Neural cell (in vitro differentiated cells): ENCODE data around the gene C4A. TPM values are rescaled to one million over a fixed set of nuclear protein-coding genes. Genes with fewer than 3 reads are reported as not detected.
A peak's percentile ranks its signal among the peaks of the same experiment; 100 is the strongest.

ENCODE experiments used
- H2AFZ ChIP-seq: fragments of 200-600, 300-800 bp; sonication (generic), shearing (Covaris generic); 2 replicates; pipeline ENCODE4 v1.6.0; 2014; ENCODE audit warnings: low read depth, mild to moderate bottlenecking, antibody characterized with exemption, low read length, moderate library complexity
- H3F3A ChIP-seq: fragments of 200-600 bp; shearing (Covaris generic); 2 replicates; pipeline ENCODE4 v1.6.1; 2016; ENCODE audit warnings: mild to moderate bottlenecking, moderate library complexity, mixed read lengths, antibody characterized with exemption, low read length; ENCODE audit not compliant: insufficient read depth, poor library complexity, severe bottlenecking
- H3K27ac ChIP-seq: fragments of 200-600, 300-800 bp; sonication (generic), shearing (Covaris generic); 2 replicates; pipeline ENCODE4 v1.5.1; 2014; ENCODE audit warnings: mild to moderate bottlenecking, low read length, moderate library complexity
- H3K27me3 ChIP-seq: fragments of 300-800, 200-600 bp; sonication (generic), shearing (Covaris generic); 2 replicates; pipeline ENCODE4 v1.6.0; 2014; ENCODE audit warnings: mild to moderate bottlenecking, low read depth, low read length, moderate library complexity; ENCODE audit not compliant: insufficient read depth
- H3K36me3 ChIP-seq: fragments of 300-800, 200-600 bp; sonication (generic), shearing (Covaris generic); 2 replicates; pipeline ENCODE4 v1.5.1; 2014; ENCODE audit warnings: mild to moderate bottlenecking, antibody characterized with exemption, low read length, moderate library complexity; ENCODE audit not compliant: insufficient read depth
- H3K4me2 ChIP-seq: fragments of 300-800, 200-600 bp; sonication (generic), shearing (Covaris generic); 2 replicates; pipeline ENCODE4 v1.6.0; 2014; ENCODE audit warnings: mild to moderate bottlenecking, low read length
- H3K4me3 ChIP-seq: fragments of 300-800, 200-600 bp; sonication (generic), shearing (Covaris generic); 2 replicates; pipeline ENCODE4 v1.5.1; 2014; ENCODE audit warnings: mild to moderate bottlenecking, low read length, moderate library complexity
- H3K79me2 ChIP-seq: fragments of 200-600 bp; shearing (Covaris generic); replicated peaks from 2 replicates; pipeline ENCODE4 v1.6.0; 2014; ENCODE audit warnings: mild to moderate bottlenecking, low read length, moderate library complexity; ENCODE audit not compliant: insufficient read depth
- H3K9ac ChIP-seq: fragments of 300-800, 200-600 bp; sonication (generic), shearing (Covaris generic); 2 replicates; pipeline ENCODE4 v1.6.1; 2016; ENCODE audit warnings: mild to moderate bottlenecking, low read length, mixed read lengths
- H3K9me2 ChIP-seq: fragments of 200-600 bp; shearing (Covaris generic); 2 replicates; pipeline ENCODE4 v1.6.1; 2016; ENCODE audit warnings: mild to moderate bottlenecking, low read length, mixed read lengths; ENCODE audit not compliant: insufficient read depth
- H3K9me3 ChIP-seq: fragments of 200-600, 300-800 bp; sonication (generic), shearing (Covaris generic); 2 replicates; pipeline ENCODE4 v1.6.1; 2016; ENCODE audit warnings: mild to moderate bottlenecking, mixed run types, low read length, moderate library complexity, mixed read lengths
- H4K20me1 ChIP-seq: fragments of 200-600 bp; shearing (Covaris generic); 2 replicates; pipeline ENCODE4 v1.6.1; 2016; ENCODE audit warnings: mild to moderate bottlenecking, mixed run types; ENCODE audit not compliant: insufficient read depth
- EP300 ChIP-seq: fragments of 450-650 bp; conservative IDR thresholded peaks from 2 replicates; pipeline ENCODE4 v1.6.1; 2014; ENCODE audit warnings: antibody characterized with exemption, mild to moderate bottlenecking, moderate library complexity; ENCODE audit not compliant: poor library complexity, severe bottlenecking
- EZH2 ChIP-seq: fragments of 200-600, 300-800 bp; shearing (Covaris generic), sonication (generic); IDR thresholded peaks from 2 replicates; pipeline ENCODE4 v1.6.1; 2014; ENCODE audit warnings: antibody characterized with exemption, low read length, borderline replicate concordance, mild to moderate bottlenecking; ENCODE audit not compliant: insufficient read depth, poor library complexity, severe bottlenecking
- MXI1 ChIP-seq: fragments of 450-650 bp; conservative IDR thresholded peaks from 2 replicates; pipeline ENCODE4 v1.6.1; 2014; ENCODE audit warnings: antibody characterized with exemption, mild to moderate bottlenecking; ENCODE audit not compliant: poor library complexity, severe bottlenecking
- POLR2AphosphoS5 ChIP-seq: IDR thresholded peaks from 2 replicates; pipeline ENCODE4 v1.6.1; 2012
- RAD21 ChIP-seq: fragments of 450-650 bp; conservative IDR thresholded peaks from 2 replicates; pipeline ENCODE4 v1.6.1; 2014; ENCODE audit warnings: antibody characterized with exemption, mild to moderate bottlenecking, moderate library complexity
- SMC3 ChIP-seq: fragments of 450-650 bp; conservative IDR thresholded peaks from 2 replicates; pipeline ENCODE4 v1.6.1; 2014; ENCODE audit warnings: antibody characterized with exemption, mild to moderate bottlenecking, moderate library complexity; ENCODE audit not compliant: poor library complexity
- TAF1 ChIP-seq: IDR thresholded peaks from 2 replicates; pipeline ENCODE4 v1.6.1; 2012; ENCODE audit warnings: low read depth
- polyA plus RNA-seq: library from polyadenylated mRNA; depleted of rRNA; stranded (reverse); fragments of >200 nt; gene quantifications from 2 replicates; pipeline ENCODE4 v1.2.3, GENCODE V29; 2014
- TF ChIP-seq, protein P1 (sequence below): fragments of 450-650 bp; IDR thresholded peaks from 2 replicates; pipeline ENCODE4 v1.5.1; 2014; ENCODE audit warnings: antibody characterized with exemption, mild to moderate bottlenecking, moderate library complexity; ENCODE audit not compliant: poor library complexity, severe bottlenecking
- TF ChIP-seq, protein P2 (sequence below): IDR thresholded peaks from 2 replicates; pipeline ENCODE4 v1.6.1; 2012; ENCODE audit warnings: borderline replicate concordance

Gene C4A
- polyA plus RNA-seq, 1 donor from 2014 or later: 4.4 TPM

DNA sequence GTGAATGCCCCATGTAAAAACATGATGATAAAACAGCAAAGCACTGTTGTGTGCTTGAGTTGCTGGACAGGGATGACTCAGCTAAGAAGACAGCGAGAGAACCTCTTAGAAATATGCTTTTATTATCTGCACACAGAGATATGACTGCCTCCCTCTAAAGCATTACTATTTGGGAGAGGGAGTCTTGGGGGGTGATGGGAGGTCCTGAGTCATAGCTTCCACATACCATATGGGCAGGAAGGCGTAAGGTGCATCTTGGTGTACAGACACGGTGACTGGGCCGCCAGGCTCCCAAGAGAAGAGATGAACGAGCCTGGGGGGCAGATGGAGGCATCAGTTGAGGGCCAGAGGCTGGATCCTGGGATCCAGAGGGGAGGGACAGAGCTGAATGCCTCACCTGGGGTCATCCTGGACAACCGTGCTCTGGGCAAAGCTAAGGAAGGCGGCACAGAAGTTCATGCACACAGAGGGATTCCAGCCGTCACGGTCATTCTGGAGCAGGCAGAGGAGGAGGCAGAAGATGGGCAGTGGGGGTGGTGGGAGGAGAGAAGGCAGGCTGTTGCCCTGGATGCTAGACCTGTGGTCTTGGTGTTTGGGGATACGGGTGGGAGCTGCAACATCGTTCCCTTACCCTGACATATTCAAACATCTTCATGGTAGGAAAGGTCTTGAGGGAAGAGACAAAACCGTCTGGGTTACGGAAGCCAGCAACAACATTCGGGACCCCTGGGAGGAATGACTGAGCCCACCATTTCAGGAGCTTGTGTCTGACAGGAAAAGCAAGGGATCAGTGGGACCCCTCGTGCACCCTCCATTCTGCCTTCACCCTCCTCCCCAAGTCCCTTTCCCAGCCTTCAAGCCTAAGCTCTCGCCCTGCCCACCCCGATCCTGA lies 11.9 kb upstream of the C4A start:
- H3F3A ChIP-seq: no peaks in the 10 kb centered on the region
- no peak overlapping the region for H2AFZ ChIP-seq
- H3K36me3 ChIP-seq: no peaks in the 10 kb centered on the region
- H3K79me2 ChIP-seq: peaks cover 22% of the 10 kb centered on the region
- H3K4me2 ChIP-seq: no peak overlapping the region
- peak overlapping the region; percentile 93 for H3K9ac ChIP-seq
- no peak overlapping the region for H3K27ac ChIP-seq
- peak overlapping the region; percentile 95 for H3K4me3 ChIP-seq
- no peaks in the 10 kb centered on the region for H3K9me2 ChIP-seq
- H3K9me3 ChIP-seq: no peaks in the 10 kb centered on the region
- TF ChIP-seq RAD21: no peak
- no peaks in the 10 kb centered on the region for H3K27me3 ChIP-seq
- no peaks in the 10 kb centered on the region for H4K20me1 ChIP-seq

DNA sequence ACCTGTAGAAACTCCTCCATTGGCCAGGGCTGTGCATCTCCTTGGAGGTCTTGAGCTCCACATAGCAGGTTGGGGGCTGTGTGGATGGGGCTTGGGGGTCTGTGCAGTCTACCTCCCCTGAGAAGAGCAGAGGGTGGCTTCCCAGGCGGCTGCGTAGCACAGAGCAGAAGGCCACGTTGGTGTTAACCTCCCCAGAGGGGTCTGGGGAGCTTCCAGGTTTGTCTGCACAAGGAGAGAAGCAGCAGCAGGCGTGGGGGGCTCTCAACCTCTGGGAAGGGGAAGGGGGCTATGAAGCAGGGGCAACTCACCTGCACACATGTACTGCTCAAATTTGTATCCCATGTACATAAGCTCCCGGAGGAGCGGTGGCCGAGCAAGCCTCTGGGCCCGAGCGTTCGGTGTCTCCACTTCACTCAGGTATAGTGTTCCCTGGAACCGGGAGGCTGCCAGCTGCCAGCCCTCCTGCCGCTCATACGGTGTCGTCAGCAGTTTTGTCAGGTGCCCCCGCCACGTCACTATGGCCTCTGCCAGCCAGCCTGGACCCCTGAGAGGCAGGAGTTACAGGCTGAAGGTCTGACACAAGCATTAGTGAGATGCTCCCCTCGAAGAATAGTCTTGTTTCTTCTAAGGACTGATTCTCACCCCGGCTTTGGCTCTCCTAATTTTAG lies 11.1 kb upstream of the C4A start:
- peak overlapping the region; percentile 49 for H3K4me2 ChIP-seq
- no peaks in the 10 kb centered on the region for H3K9me2 ChIP-seq
- no peaks in the 10 kb centered on the region for H3K36me3 ChIP-seq
- H3K4me3 ChIP-seq: peak overlapping the region; percentile 95
- no peaks in the 10 kb centered on the region for H3K9me3 ChIP-seq
- peak overlapping the region; percentile 93 for H3K9ac ChIP-seq
- no peaks in the 10 kb centered on the region for H3F3A ChIP-seq
- TF ChIP-seq EZH2 (no peak), EP300 (no peak), MXI1 (no peak), TAF1 (no peak)
- TF ChIP-seq, protein P1, sequence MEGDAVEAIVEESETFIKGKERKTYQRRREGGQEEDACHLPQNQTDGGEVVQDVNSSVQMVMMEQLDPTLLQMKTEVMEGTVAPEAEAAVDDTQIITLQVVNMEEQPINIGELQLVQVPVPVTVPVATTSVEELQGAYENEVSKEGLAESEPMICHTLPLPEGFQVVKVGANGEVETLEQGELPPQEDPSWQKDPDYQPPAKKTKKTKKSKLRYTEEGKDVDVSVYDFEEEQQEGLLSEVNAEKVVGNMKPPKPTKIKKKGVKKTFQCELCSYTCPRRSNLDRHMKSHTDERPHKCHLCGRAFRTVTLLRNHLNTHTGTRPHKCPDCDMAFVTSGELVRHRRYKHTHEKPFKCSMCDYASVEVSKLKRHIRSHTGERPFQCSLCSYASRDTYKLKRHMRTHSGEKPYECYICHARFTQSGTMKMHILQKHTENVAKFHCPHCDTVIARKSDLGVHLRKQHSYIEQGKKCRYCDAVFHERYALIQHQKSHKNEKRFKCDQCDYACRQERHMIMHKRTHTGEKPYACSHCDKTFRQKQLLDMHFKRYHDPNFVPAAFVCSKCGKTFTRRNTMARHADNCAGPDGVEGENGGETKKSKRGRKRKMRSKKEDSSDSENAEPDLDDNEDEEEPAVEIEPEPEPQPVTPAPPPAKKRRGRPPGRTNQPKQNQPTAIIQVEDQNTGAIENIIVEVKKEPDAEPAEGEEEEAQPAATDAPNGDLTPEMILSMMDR: no peak
- H3K27ac ChIP-seq: peak overlapping the region; percentile 98
- H3K79me2 ChIP-seq: peaks cover 22% of the 10 kb centered on the region
- H3K27me3 ChIP-seq: no peaks in the 10 kb centered on the region
- no peaks in the 10 kb centered on the region for H4K20me1 ChIP-seq
- no peak overlapping the region for H2AFZ ChIP-seq

DNA sequence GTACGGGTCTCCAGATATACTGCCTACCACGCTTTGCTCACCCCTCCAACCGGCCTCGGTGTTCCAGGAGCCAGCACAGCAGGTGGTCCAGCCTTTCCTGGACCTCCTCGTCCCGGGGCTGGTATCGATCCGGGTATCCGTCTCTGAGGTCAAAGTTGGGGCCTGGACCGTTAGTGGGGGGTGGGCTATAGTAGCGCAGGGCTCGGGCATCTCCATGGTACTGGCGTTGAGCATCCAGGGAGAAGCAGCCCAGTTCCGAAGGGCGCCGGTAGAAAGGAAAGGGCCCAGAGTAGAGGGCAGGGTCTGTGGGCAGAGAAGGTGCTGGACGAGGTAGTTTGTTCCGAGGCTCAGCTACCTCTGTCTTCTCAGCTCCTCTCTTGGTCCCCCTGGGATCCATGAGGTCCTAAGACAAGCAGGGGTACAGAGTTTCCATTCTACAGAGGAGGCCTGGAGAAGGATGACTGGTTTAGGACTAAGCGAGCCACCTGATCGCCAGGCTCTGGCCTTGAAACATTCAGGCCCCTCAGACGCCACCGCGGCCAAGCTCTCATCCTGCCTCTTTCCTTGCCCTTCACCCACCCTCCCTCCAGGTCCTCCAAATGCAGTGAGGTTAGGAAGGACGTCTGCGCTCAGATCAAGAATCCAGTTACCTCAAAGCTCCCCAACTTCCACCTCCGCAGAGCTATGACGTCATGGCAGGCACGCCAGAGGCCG lies 10.4 kb upstream of the C4A start:
- Histone ChIP-seq H2AFZ (peak overlapping the region; percentile 81), H3K27me3 (no peaks in the 10 kb centered on the region), H3K27ac (peak overlapping the region; percentile 98), H3K79me2 (peaks cover 22% of the 10 kb centered on the region), H3K9ac (peak overlapping the region; percentile 93), H4K20me1 (no peaks in the 10 kb centered on the region), H3F3A (no peaks in the 10 kb centered on the region), H3K9me2 (no peaks in the 10 kb centered on the region), H3K4me3 (peak overlapping the region; percentile 95), H3K4me2 (peak overlapping the region; percentile 49), H3K36me3 (no peaks in the 10 kb centered on the region), H3K9me3 (no peaks in the 10 kb centered on the region)
- TF ChIP-seq TAF1: no peak
- TF ChIP-seq RAD21: no peak
- no peak for TF ChIP-seq POLR2AphosphoS5
- TF ChIP-seq EZH2: no peak
- TF ChIP-seq MXI1: no peak
- TF ChIP-seq EP300: no peak
- TF ChIP-seq, protein P1: no peak
- TF ChIP-seq, protein P2, sequence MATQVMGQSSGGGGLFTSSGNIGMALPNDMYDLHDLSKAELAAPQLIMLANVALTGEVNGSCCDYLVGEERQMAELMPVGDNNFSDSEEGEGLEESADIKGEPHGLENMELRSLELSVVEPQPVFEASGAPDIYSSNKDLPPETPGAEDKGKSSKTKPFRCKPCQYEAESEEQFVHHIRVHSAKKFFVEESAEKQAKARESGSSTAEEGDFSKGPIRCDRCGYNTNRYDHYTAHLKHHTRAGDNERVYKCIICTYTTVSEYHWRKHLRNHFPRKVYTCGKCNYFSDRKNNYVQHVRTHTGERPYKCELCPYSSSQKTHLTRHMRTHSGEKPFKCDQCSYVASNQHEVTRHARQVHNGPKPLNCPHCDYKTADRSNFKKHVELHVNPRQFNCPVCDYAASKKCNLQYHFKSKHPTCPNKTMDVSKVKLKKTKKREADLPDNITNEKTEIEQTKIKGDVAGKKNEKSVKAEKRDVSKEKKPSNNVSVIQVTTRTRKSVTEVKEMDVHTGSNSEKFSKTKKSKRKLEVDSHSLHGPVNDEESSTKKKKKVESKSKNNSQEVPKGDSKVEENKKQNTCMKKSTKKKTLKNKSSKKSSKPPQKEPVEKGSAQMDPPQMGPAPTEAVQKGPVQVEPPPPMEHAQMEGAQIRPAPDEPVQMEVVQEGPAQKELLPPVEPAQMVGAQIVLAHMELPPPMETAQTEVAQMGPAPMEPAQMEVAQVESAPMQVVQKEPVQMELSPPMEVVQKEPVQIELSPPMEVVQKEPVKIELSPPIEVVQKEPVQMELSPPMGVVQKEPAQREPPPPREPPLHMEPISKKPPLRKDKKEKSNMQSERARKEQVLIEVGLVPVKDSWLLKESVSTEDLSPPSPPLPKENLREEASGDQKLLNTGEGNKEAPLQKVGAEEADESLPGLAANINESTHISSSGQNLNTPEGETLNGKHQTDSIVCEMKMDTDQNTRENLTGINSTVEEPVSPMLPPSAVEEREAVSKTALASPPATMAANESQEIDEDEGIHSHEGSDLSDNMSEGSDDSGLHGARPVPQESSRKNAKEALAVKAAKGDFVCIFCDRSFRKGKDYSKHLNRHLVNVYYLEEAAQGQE: no peak
- no peak for TF ChIP-seq SMC3
